OCI-LY7 (cell line): Measurements from ENCODE around the gene AAGAB. TPM values are rescaled to one million over a fixed set of nuclear protein-coding genes. Genes with fewer than 3 reads are reported as not detected.
"Not testable (repeated sequence)": the region's sequence is repeated elsewhere in the genome, so short reads cannot be mapped to it uniquely, and the experiment has no call there.

Source experiments
- BruUV-seq: library from RNA; stranded (reverse); fragments of 400-500 nt; replicated peaks from 2 replicates; lab custom pipeline; 2021; lab: Mats Ljungman, UMichigan
- CTCF ChIA-PET: fragments of 300-600 bp; sonication (Branson Sonifier 250); formaldehyde crosslinking; loops from one replicate; lab custom pipeline; 2022; ENCODE audit warnings: antibody characterized with exemption; ENCODE audit not compliant: unreplicated experiment; lab: Charles Lee
- POLR2A ChIA-PET: fragments of 300-600 bp; sonication (Branson Sonifier 250); formaldehyde crosslinking; loops from one replicate; lab custom pipeline; 2022; ENCODE audit warnings: antibody characterized with exemption; lab: Charles Lee
- DNase-seq: peaks from one replicate; pipeline ENCODE4 v3.0.0-alpha.2; 2015; ENCODE audit warnings: low spot score
- H2AFZ ChIP-seq: fragments of 200-600 bp; sonication (generic), shearing (Covaris generic); 2 replicates; pipeline ENCODE4 v1.6.1; 2014; ENCODE audit warnings: mild to moderate bottlenecking, antibody characterized with exemption, low read length, moderate library complexity
- H3K27ac ChIP-seq: fragments of 200-600 bp; sonication (generic); 2 replicates; pipeline ENCODE4 v1.5.1; 2014; ENCODE audit warnings: mixed run types, low read depth, mild to moderate bottlenecking, moderate library complexity, low read length, inconsistent platforms; ENCODE audit not compliant: poor library complexity, severe bottlenecking
- H3K36me3 ChIP-seq: fragments of 200-600 bp; sonication (generic); 2 replicates; pipeline ENCODE4 v1.6.1; 2014; ENCODE audit warnings: mild to moderate bottlenecking, antibody characterized with exemption, low read length, moderate library complexity, mixed read lengths; ENCODE audit not compliant: insufficient read depth
- H3K4me1 ChIP-seq: fragments of 200-600 bp; sonication (generic); 2 replicates; pipeline ENCODE4 v1.5.1; 2014; ENCODE audit warnings: mild to moderate bottlenecking, low read length; ENCODE audit not compliant: insufficient read depth, poor library complexity, severe bottlenecking
- H3K4me2 ChIP-seq: fragments of 200-600 bp; sonication (generic); 2 replicates; pipeline ENCODE4 v1.6.1; 2014; ENCODE audit warnings: mild to moderate bottlenecking, low read length
- H3K4me3 ChIP-seq: fragments of 200-600 bp; sonication (generic); 2 replicates; pipeline ENCODE4 v1.5.1; 2014; ENCODE audit warnings: mild to moderate bottlenecking, low read depth, low read length; ENCODE audit not compliant: poor library complexity, severe bottlenecking
- H3K79me2 ChIP-seq: fragments of 200-600 bp; sonication (generic); 2 replicates; pipeline ENCODE4 v1.6.1; 2016; ENCODE audit warnings: low read depth, mild to moderate bottlenecking, low read length, moderate library complexity, mixed read lengths; ENCODE audit not compliant: insufficient read depth
- H3K9me2 ChIP-seq: fragments of 200-600 bp; sonication (generic); 2 replicates; pipeline ENCODE4 v1.6.1; 2016; ENCODE audit warnings: mild to moderate bottlenecking, low read length, mixed read lengths; ENCODE audit not compliant: insufficient read depth
- H3K9me3 ChIP-seq: fragments of 200-600 bp; sonication (generic); 2 replicates; pipeline ENCODE4 v1.6.1; 2014; ENCODE audit warnings: mild to moderate bottlenecking, mixed run types, low read length, mixed read lengths
- H4K20me1 ChIP-seq: fragments of 200-600 bp; sonication (generic); 2 replicates; pipeline ENCODE4 v1.6.1; 2014; ENCODE audit warnings: mild to moderate bottlenecking, antibody characterized with exemption, low read length, moderate library complexity, mixed read lengths; ENCODE audit not compliant: insufficient read depth
- EZH2phosphoT487 ChIP-seq: fragments of 200-600 bp; sonication (generic); IDR thresholded peaks from 2 replicates; pipeline ENCODE4 v1.6.1; 2018; ENCODE audit warnings: low read depth, borderline replicate concordance, mild to moderate bottlenecking, mixed run types, antibody characterized with exemption, low read length, moderate library complexity, mixed read lengths
- intact Hi-C: fragments of 100-400 bp; cut with micrococcal nuclease; formaldehyde crosslinking; loops from one replicate; pipeline ENCODE4 v1.10.0; 2022; ENCODE audit not compliant: unreplicated experiment
- total RNA-seq, 2 experiments: library from RNA; depleted of rRNA in 1 of 2; stranded (reverse); fragments of >200 nt in 1 of 2; shearing (Covaris generic) in 1 of 2; gene quantifications; 2 replicates each; pipeline ENCODE4 v1.2.3, GENCODE V29; 2014 to 2022
- TF ChIP-seq, protein P1 (sequence below): fragments of 200-600 bp; sonication (generic); conservative IDR thresholded peaks from 2 replicates; pipeline ENCODE4 v1.5.1; 2014; ENCODE audit warnings: mild to moderate bottlenecking, antibody characterized with exemption, low read length, moderate library complexity, mixed read lengths

The AAGAB gene
- total RNA-seq, 2 experiments from 2014 or later, result 31.0 to 39.9 TPM

GRCh38 chr15:67290319-67290718 lies 35.9 kb upstream of the AAGAB start:
- BruUV-seq, result no TSS peak
- intact Hi-C loops, result no loop called here
- Histone ChIP-seq H3K4me3 (no peak overlapping the region), H3K36me3 (no peaks in the 10 kb centered on the region), H3K27ac (no peak overlapping the region), H4K20me1 (no peaks in the 10 kb centered on the region), H2AFZ (no peak overlapping the region), H3K4me2 (no peak overlapping the region), H3K4me1 (peaks cover 7% of the 10 kb centered on the region), H3K9me3 (no peaks in the 10 kb centered on the region), H3K9me2 (no peaks in the 10 kb centered on the region), H3K79me2 (no peaks in the 10 kb centered on the region)
- CTCF ChIA-PET, result no interaction called here
- TF ChIP-seq, protein P1, sequence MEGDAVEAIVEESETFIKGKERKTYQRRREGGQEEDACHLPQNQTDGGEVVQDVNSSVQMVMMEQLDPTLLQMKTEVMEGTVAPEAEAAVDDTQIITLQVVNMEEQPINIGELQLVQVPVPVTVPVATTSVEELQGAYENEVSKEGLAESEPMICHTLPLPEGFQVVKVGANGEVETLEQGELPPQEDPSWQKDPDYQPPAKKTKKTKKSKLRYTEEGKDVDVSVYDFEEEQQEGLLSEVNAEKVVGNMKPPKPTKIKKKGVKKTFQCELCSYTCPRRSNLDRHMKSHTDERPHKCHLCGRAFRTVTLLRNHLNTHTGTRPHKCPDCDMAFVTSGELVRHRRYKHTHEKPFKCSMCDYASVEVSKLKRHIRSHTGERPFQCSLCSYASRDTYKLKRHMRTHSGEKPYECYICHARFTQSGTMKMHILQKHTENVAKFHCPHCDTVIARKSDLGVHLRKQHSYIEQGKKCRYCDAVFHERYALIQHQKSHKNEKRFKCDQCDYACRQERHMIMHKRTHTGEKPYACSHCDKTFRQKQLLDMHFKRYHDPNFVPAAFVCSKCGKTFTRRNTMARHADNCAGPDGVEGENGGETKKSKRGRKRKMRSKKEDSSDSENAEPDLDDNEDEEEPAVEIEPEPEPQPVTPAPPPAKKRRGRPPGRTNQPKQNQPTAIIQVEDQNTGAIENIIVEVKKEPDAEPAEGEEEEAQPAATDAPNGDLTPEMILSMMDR, result no peak
- TF ChIP-seq EZH2phosphoT487, result no peak
- no peak for DNase-seq
- POLR2A ChIA-PET, result no interaction called here

DNA sequence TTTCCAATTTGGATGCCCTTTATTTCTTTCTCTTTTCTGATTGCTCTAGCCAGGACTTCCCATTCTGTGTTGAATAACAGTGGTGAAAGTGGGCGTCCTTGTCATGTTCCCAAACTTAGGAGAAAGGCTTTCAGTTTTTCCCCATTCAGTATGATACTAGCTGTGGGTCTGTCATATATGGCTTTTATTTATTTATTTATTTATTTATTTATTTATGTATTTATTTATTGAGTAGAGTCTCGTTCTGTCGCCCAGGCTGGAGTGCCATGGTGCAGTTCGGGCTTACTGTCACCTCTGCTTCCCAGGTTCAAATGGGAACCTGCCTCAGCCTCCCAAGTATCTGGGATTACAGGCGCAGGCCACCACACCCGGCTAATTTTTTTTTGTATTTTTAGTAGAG lies 31.9 kb upstream of the AAGAB start:
- intact Hi-C loops, H3K36me3 ChIP-seq, H3K9me3 ChIP-seq, DNase-seq, H3K79me2 ChIP-seq, POLR2A ChIA-PET, H3K27ac ChIP-seq, BruUV-seq, H3K9me2 ChIP-seq, H3K4me2 ChIP-seq, H3K4me3 ChIP-seq, H4K20me1 ChIP-seq, H3K4me1 ChIP-seq, H2AFZ ChIP-seq, CTCF ChIA-PET: not testable (repeated sequence)

DNA sequence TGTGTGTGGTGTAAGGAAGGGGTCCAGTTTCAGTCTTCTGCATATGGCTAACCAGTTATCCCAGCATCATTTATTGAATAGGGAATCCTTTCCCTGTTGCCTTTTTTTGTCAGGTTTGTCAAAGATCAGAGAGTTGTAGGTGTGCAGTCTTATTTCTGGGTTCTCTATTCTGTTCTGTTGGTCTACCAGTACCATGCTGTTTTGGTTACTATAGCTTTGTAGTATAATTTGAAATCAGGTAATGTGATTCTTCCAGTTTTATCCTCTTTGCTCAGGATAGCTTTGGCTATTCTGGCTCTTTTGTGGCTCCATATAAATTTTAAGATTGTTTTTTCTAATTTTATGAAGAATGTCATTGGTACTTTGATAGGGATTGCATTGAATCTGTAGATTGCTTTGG lies 31.2 kb upstream of the AAGAB start:
- POLR2A ChIA-PET, CTCF ChIA-PET, H3K4me1 ChIP-seq, H3K36me3 ChIP-seq, H2AFZ ChIP-seq, H3K9me3 ChIP-seq, DNase-seq, H4K20me1 ChIP-seq, H3K9me2 ChIP-seq, BruUV-seq, H3K4me2 ChIP-seq, H3K27ac ChIP-seq, H3K4me3 ChIP-seq, intact Hi-C loops, H3K79me2 ChIP-seq: not testable (repeated sequence)

GRCh38 chr15:67281714-67282113 lies 27.3 kb upstream of the AAGAB start:
- CTCF ChIA-PET, result no interaction called here
- no peak for DNase-seq
- no peaks in the 10 kb centered on the region for H3K9me2 ChIP-seq
- no peaks in the 10 kb centered on the region for H3K4me1 ChIP-seq
- POLR2A ChIA-PET, result interaction anchor here (1.3 to 1.5 kb wide), 3 partner anchors 14 to 22 kb away, joined by 3 read pairs; no protein-coding TSS in a partner anchor
- H3K27ac ChIP-seq, result no peak overlapping the region
- no peak for TF ChIP-seq EZH2phosphoT487
- TF ChIP-seq, protein P1, result no peak
- no peak overlapping the region for H2AFZ ChIP-seq
- no peaks in the 10 kb centered on the region for H3K79me2 ChIP-seq
- no peak overlapping the region for H3K4me2 ChIP-seq
- intact Hi-C loops, result no loop called here
- H3K4me3 ChIP-seq, result no peak overlapping the region
- no peaks in the 10 kb centered on the region for H3K9me3 ChIP-seq
- no peaks in the 10 kb centered on the region for H3K36me3 ChIP-seq
- no TSS peak for BruUV-seq
- no peaks in the 10 kb centered on the region for H4K20me1 ChIP-seq
